Measurements from ENCODE around the gene ZNF652.

Gene ZNF652

GRCh38 chr17:49358641-49359247 lies 3.3 kb downstream of the ZNF652 start:
- no peak for DNase-seq (ENCODE audit: low read depth)

GRCh38 chr17:49357516-49357915 lies 4.5 kb downstream of the ZNF652 start:
- no peak for DNase-seq (ENCODE audit: low read depth)

DNA sequence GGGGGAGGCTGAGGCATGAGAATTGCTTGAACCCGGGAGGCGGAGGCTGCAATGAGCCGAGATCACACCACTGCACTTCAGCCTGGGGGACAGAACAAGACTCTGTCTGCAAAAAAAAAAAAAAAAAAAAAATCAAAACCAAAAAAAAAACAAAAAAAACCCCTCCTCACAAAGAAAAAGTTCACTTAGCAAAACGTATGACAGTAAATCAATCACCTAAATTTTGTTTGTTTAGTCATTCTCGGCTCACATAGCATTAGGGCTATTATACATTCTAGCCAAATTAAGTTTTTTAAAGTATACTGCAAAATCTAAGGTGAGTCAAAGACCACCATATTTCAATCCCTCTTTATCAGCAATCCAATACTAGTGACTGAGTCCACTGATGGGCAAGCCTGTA lies 5.7 kb downstream of the ZNF652 start:
- no peak for DNase-seq (ENCODE audit: low read depth)

GRCh38 chr17:49353607-49354006 lies 8.4 kb downstream of the ZNF652 start:
- DNase-seq (ENCODE audit: low read depth): no peak

- no peak for DNase-seq (ENCODE audit: low read depth)
These were observed 9.4 kb downstream of the ZNF652 start for GRCh38 chr17:49352587-49353154.

DNA sequence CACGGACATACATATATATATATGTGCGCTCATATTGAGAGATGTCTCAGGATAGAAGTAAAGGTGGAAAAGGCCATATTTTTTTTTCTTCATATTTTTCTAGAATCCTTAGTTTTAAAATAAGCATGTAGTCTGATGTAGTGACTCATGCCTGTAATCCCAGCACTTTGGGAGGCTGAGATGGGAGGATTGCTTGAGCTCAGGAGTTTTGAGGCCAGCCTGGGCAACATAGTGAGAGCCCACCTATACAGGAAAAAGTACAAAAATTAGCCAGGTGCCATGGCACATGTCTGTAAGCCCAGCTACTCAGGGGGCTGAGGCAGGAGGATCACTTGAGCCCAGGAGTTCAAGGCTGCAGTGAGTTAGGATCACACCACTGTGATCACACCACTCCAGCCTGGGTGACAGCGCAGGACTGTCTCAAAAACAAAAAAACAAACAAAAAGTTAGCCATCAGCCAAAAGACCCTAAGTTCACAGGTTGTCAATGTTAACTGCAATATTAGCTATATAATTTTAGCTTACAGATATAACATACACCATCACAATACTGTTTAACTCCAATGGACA lies 10.4 kb downstream of the ZNF652 start:
- DNase-seq (ENCODE audit: low read depth): no peak

DNA sequence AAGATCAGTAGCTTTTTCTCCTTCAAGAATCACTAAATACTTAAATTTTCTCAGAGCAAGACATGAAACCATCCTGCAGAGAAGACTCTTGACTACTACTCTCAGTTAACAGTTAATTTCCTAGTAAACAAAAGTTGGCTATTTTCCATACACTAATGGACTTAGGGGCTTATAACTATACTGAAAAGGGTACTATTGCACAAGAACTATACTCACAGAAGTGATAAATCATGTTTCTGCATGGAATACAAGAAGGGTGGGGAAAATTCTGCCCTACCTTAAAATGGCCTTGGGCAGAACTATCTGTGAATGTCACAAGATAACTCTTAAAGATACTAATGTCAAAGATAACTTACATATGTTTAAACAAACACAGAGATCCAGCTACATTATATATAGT lies 12.5 kb downstream of the ZNF652 start:
- no peak for DNase-seq (ENCODE audit: low read depth)

- DNase-seq (ENCODE audit: low read depth): no peak
These were observed 17.1 kb downstream of the ZNF652 start for GRCh38 chr17:49344914-49345313.

- no peak for DNase-seq (ENCODE audit: low read depth)
These were observed 18.8 kb downstream of the ZNF652 start for GRCh38 chr17:49343273-49343672.

DNA sequence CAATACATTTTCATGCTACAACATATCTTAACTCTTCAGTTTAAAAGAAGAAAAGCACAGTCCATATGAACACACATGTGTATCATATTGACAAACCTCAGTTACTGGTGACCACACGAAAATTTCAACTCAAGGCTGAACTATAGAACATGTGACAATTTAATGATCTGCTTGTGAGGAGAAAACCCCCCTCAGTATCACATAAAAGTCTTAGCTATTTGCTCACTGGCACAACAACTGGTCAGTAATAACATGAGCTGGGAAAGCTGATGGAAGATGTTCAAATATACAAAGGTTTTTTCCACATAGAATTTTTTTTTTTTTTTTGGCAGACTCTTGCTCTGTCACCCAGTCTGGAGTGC lies 19.5 kb downstream of the ZNF652 start:
- DNase-seq (ENCODE audit: low read depth): no peak

DNA sequence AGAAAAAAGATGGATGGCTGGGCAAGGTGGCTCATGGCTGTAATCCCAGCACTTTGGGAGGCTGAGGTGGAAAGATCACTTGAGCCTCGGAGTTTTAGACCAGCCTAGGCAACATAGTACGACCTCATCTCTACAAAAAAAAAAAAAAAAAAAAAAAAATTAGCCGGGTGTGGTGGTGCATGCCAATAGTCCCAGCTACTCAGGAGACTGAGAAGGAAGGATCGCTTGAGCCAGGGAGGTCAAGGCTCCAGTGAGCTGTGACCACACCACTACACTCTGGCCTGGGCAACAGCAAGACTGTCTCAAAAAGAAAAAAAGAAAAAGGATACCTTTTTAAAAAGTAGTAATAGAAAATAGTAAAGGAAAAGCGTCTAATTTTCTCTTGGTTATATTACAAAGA lies 20.7 kb downstream of the ZNF652 start:
- no peak for DNase-seq (ENCODE audit: low read depth)

DNA sequence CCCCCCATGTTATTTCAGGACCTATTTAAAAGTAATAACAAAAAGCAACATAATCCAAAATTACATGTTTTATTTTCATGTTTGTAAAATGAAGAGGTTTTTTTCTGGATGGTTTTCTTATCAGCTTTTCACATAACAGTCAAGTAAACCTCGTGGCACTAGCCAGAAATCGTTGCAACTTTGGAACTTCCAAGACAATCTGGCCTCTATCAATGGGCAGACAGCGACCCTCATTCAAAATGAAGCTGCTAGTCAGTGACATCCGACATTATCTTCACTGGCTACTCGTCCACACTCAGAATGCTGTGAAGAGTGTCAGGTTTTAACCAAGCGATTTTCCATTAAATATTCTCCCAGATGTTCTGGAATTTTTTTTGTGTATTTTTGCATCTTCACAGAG lies 22.7 kb downstream of the ZNF652 start:
- no peak for DNase-seq (ENCODE audit: low read depth)

DNA sequence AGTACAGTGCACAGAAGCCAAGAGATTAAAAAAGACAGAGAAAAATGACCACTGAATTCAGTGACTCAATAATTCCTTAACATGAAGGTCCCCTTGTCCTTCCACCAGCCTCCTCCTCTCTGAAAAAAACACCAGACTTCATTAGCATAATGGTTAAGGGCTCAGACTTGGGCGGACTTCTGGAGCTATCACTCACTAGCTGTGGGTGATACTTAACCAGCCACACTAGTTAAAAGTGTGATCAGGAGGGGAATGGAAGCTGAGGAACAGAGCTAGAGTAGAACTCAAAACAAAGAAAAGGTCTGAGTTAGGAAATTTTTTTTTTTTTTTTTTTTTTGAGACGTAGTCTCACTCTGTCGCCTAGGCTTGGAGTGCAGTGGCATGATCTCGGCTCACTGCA lies 23.2 kb downstream of the ZNF652 start:
- no peak for DNase-seq (ENCODE audit: low read depth)

GRCh38 chr17:49337884-49338283 lies 24.2 kb downstream of the ZNF652 start:
- DNase-seq (ENCODE audit: low read depth): no peak

GRCh38 chr17:49334744-49335512 lies 27.1 kb downstream of the ZNF652 start:
- DNase-seq (ENCODE audit: low read depth): no peak

DNA sequence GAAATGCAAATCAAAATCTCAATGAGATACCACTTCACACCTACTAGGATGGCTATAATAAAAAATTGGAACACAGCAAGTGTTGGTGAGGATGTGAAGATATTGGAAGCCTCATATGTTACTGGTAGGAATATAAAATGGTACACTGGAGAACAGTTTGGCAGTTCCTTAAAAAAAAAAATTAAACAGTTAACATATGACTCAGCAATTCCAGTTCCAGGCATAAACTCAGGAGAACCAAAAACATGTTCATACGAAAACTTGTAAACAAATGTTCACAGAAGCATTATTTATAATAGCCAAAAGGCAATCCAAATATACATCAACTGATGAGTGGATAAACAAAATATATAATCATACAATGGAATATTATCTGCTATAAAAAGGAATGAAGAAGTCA lies 28.2 kb downstream of the ZNF652 start:
- DNase-seq (ENCODE audit: low read depth): no peak

- no peak for DNase-seq (ENCODE audit: low read depth)
These were observed 33.9 kb downstream of the ZNF652 start for GRCh38 chr17:49327835-49328784.

- DNase-seq (ENCODE audit: low read depth): no peak
These were observed 36.1 kb downstream of the ZNF652 start for GRCh38 chr17:49325980-49326379.

- no peak for DNase-seq (ENCODE audit: low read depth)
These were observed 43.5 kb downstream of the ZNF652 start for GRCh38 chr17:49318435-49318965.

GRCh38 chr17:49316889-49317675 lies 45.0 kb downstream of the ZNF652 start:
- DNase-seq (ENCODE audit: low read depth): no peak

DNA sequence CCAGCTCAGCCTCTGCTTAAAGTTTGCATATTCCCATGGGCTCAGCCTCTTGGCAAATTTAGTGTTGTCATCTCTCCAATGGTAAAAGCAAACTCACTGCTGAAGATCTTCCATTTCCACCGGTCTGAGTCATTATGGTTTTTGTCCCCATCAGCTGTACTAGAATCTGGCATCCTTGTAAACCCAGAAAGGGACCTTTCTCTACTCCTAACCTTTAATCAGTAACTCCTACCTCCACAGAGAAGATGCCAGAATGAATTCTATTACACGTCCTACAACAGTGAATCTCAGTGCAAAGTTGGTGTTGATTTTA lies 45.8 kb downstream of the ZNF652 start:
- no peak for DNase-seq (ENCODE audit: low read depth)
